Panc1 (cell line): ENCODE measurements around the gene DIP2C.

ENCODE experiments used
- POLR2AphosphoS5 ChIP-seq: IDR thresholded peaks from 2 replicates; pipeline ENCODE4 v1.6.1; 2012; ENCODE audit warnings: mild to moderate bottlenecking, low read depth, low read length, moderate library complexity
- SIN3A ChIP-seq: IDR thresholded peaks from 2 replicates; pipeline ENCODE4 v1.6.1; 2012; ENCODE audit warnings: low read depth, mild to moderate bottlenecking, low read length, moderate library complexity, borderline replicate concordance; ENCODE audit not compliant: insufficient read depth
- TCF7L2 ChIP-seq: IDR thresholded peaks from 2 replicates; pipeline ENCODE4 v1.6.1; 2011; ENCODE audit warnings: mild to moderate bottlenecking, low read depth, low read length, inconsistent platforms
- TF ChIP-seq, protein P1 (sequence below): fragments of 450-650 bp; IDR thresholded peaks from 2 replicates; pipeline ENCODE4 v1.5.1; 2017; ENCODE audit warnings: mild to moderate bottlenecking
- TF ChIP-seq, protein P2 (sequence below), 2 experiments: IDR thresholded peaks; 2 replicates each; pipeline ENCODE4 v1.6.1; 2011 to 2012; ENCODE audit warnings: low read depth in 2 of 2, control low read depth in 1 of 2, low read length in 1 of 2, mild to moderate bottlenecking in 1 of 2, moderate library complexity in 1 of 2; ENCODE audit not compliant: insufficient read depth in 1 of 2

DNA sequence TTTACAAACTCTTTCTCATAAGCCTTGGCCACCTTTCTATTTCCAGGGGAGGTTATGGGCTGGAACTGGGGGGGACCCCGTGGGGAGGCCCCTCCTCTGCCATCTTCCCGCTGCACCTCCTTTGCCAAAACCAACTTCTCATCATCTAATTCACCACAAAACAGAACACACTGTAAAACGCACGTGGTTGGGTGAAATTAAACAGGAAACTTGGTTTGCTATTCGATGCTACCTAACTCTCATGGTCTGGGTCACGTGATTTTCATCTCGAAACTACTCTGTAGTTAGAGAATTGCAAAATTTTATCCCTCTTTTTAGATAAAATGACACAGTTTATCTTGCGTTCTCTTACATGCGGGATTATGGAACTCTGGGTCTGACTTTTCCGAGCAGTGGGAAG, 312.2 kb downstream of the DIP2C start:
- TF ChIP-seq, protein P1, sequence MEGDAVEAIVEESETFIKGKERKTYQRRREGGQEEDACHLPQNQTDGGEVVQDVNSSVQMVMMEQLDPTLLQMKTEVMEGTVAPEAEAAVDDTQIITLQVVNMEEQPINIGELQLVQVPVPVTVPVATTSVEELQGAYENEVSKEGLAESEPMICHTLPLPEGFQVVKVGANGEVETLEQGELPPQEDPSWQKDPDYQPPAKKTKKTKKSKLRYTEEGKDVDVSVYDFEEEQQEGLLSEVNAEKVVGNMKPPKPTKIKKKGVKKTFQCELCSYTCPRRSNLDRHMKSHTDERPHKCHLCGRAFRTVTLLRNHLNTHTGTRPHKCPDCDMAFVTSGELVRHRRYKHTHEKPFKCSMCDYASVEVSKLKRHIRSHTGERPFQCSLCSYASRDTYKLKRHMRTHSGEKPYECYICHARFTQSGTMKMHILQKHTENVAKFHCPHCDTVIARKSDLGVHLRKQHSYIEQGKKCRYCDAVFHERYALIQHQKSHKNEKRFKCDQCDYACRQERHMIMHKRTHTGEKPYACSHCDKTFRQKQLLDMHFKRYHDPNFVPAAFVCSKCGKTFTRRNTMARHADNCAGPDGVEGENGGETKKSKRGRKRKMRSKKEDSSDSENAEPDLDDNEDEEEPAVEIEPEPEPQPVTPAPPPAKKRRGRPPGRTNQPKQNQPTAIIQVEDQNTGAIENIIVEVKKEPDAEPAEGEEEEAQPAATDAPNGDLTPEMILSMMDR = no peak
- TF ChIP-seq POLR2AphosphoS5 = no peak
- no peak for TF ChIP-seq SIN3A
- TF ChIP-seq, protein P2, sequence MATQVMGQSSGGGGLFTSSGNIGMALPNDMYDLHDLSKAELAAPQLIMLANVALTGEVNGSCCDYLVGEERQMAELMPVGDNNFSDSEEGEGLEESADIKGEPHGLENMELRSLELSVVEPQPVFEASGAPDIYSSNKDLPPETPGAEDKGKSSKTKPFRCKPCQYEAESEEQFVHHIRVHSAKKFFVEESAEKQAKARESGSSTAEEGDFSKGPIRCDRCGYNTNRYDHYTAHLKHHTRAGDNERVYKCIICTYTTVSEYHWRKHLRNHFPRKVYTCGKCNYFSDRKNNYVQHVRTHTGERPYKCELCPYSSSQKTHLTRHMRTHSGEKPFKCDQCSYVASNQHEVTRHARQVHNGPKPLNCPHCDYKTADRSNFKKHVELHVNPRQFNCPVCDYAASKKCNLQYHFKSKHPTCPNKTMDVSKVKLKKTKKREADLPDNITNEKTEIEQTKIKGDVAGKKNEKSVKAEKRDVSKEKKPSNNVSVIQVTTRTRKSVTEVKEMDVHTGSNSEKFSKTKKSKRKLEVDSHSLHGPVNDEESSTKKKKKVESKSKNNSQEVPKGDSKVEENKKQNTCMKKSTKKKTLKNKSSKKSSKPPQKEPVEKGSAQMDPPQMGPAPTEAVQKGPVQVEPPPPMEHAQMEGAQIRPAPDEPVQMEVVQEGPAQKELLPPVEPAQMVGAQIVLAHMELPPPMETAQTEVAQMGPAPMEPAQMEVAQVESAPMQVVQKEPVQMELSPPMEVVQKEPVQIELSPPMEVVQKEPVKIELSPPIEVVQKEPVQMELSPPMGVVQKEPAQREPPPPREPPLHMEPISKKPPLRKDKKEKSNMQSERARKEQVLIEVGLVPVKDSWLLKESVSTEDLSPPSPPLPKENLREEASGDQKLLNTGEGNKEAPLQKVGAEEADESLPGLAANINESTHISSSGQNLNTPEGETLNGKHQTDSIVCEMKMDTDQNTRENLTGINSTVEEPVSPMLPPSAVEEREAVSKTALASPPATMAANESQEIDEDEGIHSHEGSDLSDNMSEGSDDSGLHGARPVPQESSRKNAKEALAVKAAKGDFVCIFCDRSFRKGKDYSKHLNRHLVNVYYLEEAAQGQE (IDR thresholded peaks at IDR 0.05; ENCODE audit: insufficient read depth in 1 of 2, low read depth in 2 of 2, low read length in 1 of 2) = no peak
- no peak for TF ChIP-seq TCF7L2
